ENCODE data around the gene TK1.

- TF ChIP-seq, protein P1, sequence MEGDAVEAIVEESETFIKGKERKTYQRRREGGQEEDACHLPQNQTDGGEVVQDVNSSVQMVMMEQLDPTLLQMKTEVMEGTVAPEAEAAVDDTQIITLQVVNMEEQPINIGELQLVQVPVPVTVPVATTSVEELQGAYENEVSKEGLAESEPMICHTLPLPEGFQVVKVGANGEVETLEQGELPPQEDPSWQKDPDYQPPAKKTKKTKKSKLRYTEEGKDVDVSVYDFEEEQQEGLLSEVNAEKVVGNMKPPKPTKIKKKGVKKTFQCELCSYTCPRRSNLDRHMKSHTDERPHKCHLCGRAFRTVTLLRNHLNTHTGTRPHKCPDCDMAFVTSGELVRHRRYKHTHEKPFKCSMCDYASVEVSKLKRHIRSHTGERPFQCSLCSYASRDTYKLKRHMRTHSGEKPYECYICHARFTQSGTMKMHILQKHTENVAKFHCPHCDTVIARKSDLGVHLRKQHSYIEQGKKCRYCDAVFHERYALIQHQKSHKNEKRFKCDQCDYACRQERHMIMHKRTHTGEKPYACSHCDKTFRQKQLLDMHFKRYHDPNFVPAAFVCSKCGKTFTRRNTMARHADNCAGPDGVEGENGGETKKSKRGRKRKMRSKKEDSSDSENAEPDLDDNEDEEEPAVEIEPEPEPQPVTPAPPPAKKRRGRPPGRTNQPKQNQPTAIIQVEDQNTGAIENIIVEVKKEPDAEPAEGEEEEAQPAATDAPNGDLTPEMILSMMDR (IDR thresholded peaks at IDR 0.05) = no peak
- no peak for TF ChIP-seq POLR2A (IDR thresholded peaks at IDR 0.05)
Measured at GRCh38 chr17:78226759-78227454, 40.1 kb upstream of the TK1 start.
